ENCODE measurements around the gene KCNJ9. TPM values are rescaled to one million over a fixed set of nuclear protein-coding genes. Genes with fewer than 3 reads are reported as not detected.

KCNJ9 gene
- total and polyA plus RNA-seq, 2 of the 13 experiments (the other 11 are each of a cell fraction or from before 2014, with no cell fraction given): not detected

GRCh38 chr1:160058087-160058486 is 23.3 kb upstream of the KCNJ9 start:
- FAIRE-seq (no peak), DNase-seq (ENCODE audit: low spot score) (no peak), ATAC-seq (no peak)
- no peaks in the 10 kb centered on the region; a peak in 1 of 5 replicates for H3K36me3 ChIP-seq (replicated peaks in 1 of 2; ENCODE audit: control insufficient read depth in 1 of 2, insufficient read depth in 2 of 2, low read length in 2 of 2)
- no peaks in the 10 kb centered on the region for H3K9me3 ChIP-seq (ENCODE audit: low read length)
- ChIA-PET CTCF (ENCODE audit: low intra/inter-chr PET ratio, low total read pairs) (no interaction called here), POLR2A (interaction anchor here (1.0 to 1.1 kb wide), 2 partner anchors 9 to 13 kb away, joined by 3 read pairs; no protein-coding TSS in a partner anchor)
- peak; percentile 40 for TF ChIP-seq CTCF (CRISPR knock-in tag; IDR thresholded peaks at IDR 0.05)
- TF ChIP-seq STAG1 (CRISPR knock-in tag; IDR thresholded peaks at IDR 0.05): peak; percentile 27; the same call in 1 of the 2 replicates
- no peak for TF ChIP-seq ZNF350 (CRISPR knock-in tag; IDR thresholded peaks at IDR 0.05; ENCODE audit: borderline replicate concordance, low read depth)
- no peak for TF ChIP-seq MTERF4 (CRISPR knock-in tag; IDR thresholded peaks at IDR 0.05)
- no peaks in the 10 kb centered on the region for H3K27me3 ChIP-seq (ENCODE audit: control insufficient read depth in 1 of 2, insufficient read depth in 2 of 2, low read length in 2 of 2)
- H3K79me2 ChIP-seq (ENCODE audit: insufficient read depth, low read length): no peaks in the 10 kb centered on the region
- H3K9ac ChIP-seq (ENCODE audit: insufficient read depth, low read depth, low read length): no peak overlapping the region
- BruUV-seq (replicated peaks): no TSS peak
- no peak overlapping the region for H3K27ac ChIP-seq (ENCODE audit: extremely low read length, insufficient read depth, low read length)
- H2AFZ ChIP-seq (ENCODE audit: low read length): no peak overlapping the region
- 55% methylated on average over 2 of the region's 2 CpGs for WGBS (ENCODE audit: low lambda C conversion rate)
- H3K4me2 ChIP-seq (ENCODE audit: low read depth, low read length): no peak overlapping the region
- intact Hi-C loops (cut with micrococcal nuclease; ENCODE audit: unreplicated experiment): no loop called here
- H3K4me1 ChIP-seq (ENCODE audit: insufficient read depth, low read length): peaks cover 81% of the 10 kb centered on the region
- in situ Hi-C loops (cut with HindIII; ENCODE audit: extremely low pct_ligation_motif_present, low pct_unique_long_range_greater_than_20kb): no loop called here
- no peaks in the 10 kb centered on the region for H4K20me1 ChIP-seq (ENCODE audit: insufficient read depth, low read length)
- H3K4me3 ChIP-seq (replicated peaks in 1 of 3; ENCODE audit: insufficient read depth in 1 of 3, low read depth in 2 of 3, low read length in 3 of 3): no peak overlapping the region
